Keratinocyte (primary cell): ENCODE results near the gene POMP. TPM values are rescaled to one million over a fixed set of nuclear protein-coding genes. Genes with fewer than 3 reads are reported as not detected.

Experiments used
- DNase-seq: peaks from one replicate; pipeline ENCODE4 v3.0.0-alpha.2; 2011; ENCODE audit warnings: low read depth, missing footprints, low spot score
- FAIRE-seq: peaks from 2 replicates; lab custom pipeline; 2011; peaks lifted over from hg19 to GRCh38; lab: Jason Lieb, UNC
- H2AFZ ChIP-seq: 2 replicates; pipeline ENCODE4 v1.6.0; 2012; ENCODE audit warnings: low read length, control low read depth, inconsistent platforms; ENCODE audit not compliant: control insufficient read depth
- H3K27ac ChIP-seq: 2 replicates; pipeline ENCODE4 v1.5.1; 2011; ENCODE audit warnings: low read length; ENCODE audit not compliant: control insufficient read depth, insufficient read depth
- H3K27me3 ChIP-seq: 3 replicates; pipeline ENCODE4 v1.6.0; 2011; ENCODE audit warnings: low read length; ENCODE audit not compliant: control insufficient read depth, insufficient read depth; ENCODE audit errors: extremely low read depth
- H3K36me3 ChIP-seq, 2 experiments: 2 replicates in 1 of 2; 3 replicates in 1 of 2; pipeline ENCODE4 v1.5.1; 2011; ENCODE audit warnings: low read length in 2 of 2, mild to moderate bottlenecking in 1 of 2; ENCODE audit not compliant: control insufficient read depth in 2 of 2, insufficient read depth in 2 of 2; ENCODE audit errors: extremely low read depth in 1 of 2
- H3K4me1 ChIP-seq: 3 replicates; pipeline ENCODE4 v1.5.1; 2011; ENCODE audit warnings: low read length; ENCODE audit not compliant: control insufficient read depth, insufficient read depth; ENCODE audit errors: extremely low read depth
- H3K4me2 ChIP-seq: 3 replicates; pipeline ENCODE4 v1.6.0; 2011; ENCODE audit warnings: low read depth, low read length; ENCODE audit not compliant: control insufficient read depth, insufficient read depth; ENCODE audit errors: extremely low read depth
- H3K4me3 ChIP-seq, 3 experiments: fragments of 200-600 bp in 1 of 3; sonication (generic) in 1 of 3; 2 replicates in 2 of 3; 3 replicates in 1 of 3; pipeline ENCODE4 v1.5.1; 2011 to 2016; ENCODE audit warnings: low read length in 3 of 3, mild to moderate bottlenecking in 3 of 3, control low read depth in 2 of 3, inconsistent platforms in 1 of 3, low read depth in 1 of 3, mixed read lengths in 1 of 3, mixed run types in 1 of 3, moderate library complexity in 1 of 3; ENCODE audit not compliant: control insufficient read depth in 2 of 3, insufficient read depth in 2 of 3; ENCODE audit errors: extremely low read depth in 1 of 3
- H3K79me2 ChIP-seq: 2 replicates; pipeline ENCODE4 v1.6.0; 2012; ENCODE audit warnings: low read length; ENCODE audit not compliant: control insufficient read depth, insufficient read depth
- H3K9ac ChIP-seq: 3 replicates; pipeline ENCODE4 v1.6.0; 2011; ENCODE audit warnings: low read length; ENCODE audit not compliant: control insufficient read depth, insufficient read depth; ENCODE audit errors: extremely low read depth
- H3K9me1 ChIP-seq: 3 replicates; pipeline ENCODE4 v1.6.0; 2011; ENCODE audit warnings: low read length; ENCODE audit not compliant: control insufficient read depth, insufficient read depth; ENCODE audit errors: extremely low read depth
- H3K9me3 ChIP-seq: 2 replicates; pipeline ENCODE4 v1.5.1; 2012; ENCODE audit warnings: low read depth, low read length; ENCODE audit not compliant: control insufficient read depth
- H4K20me1 ChIP-seq: 3 replicates; pipeline ENCODE4 v1.6.0; 2011; ENCODE audit warnings: low read length; ENCODE audit not compliant: control insufficient read depth, insufficient read depth; ENCODE audit errors: extremely low read depth
- EZH2 ChIP-seq: IDR thresholded peaks from one replicate; pipeline ENCODE4 v1.6.1; 2012; ENCODE audit warnings: inconsistent platforms, mild to moderate bottlenecking, low read length, moderate library complexity
- dilution Hi-C: fragments of 300-500 bp; cut with MboI; formaldehyde crosslinking; loops from one replicate; pipeline ENCODE4 v1.7.0; 2020; ENCODE audit warnings: low sequenced_read_pairs; ENCODE audit not compliant: extremely low pct_ligation_motif_present
- polyA plus RNA-seq, 5 experiments: library from polyadenylated mRNA; depleted of rRNA in 3 of 5; stranded (reverse) in 3 of 5; stranded (forward) in 1 of 5; unstranded in 1 of 5; fragments of >200 nt; gene quantifications; 1 replicate in 1 of 5; 2 replicates in 3 of 5; 3 replicates in 1 of 5; pipeline versions ENCODE4 v1.2.1 to v1.2.3, GENCODE V29; 2011 to 2012; ENCODE audit warnings: missing spikeins in 2 of 5, low read depth in 1 of 5, low replicate concordance in 1 of 5
- TF ChIP-seq, protein P1 (sequence below), 3 experiments: IDR thresholded peaks in 1 of 3; conservative IDR thresholded peaks in 1 of 3; optimal IDR thresholded peaks in 1 of 3; 2 replicates in 2 of 3; 3 replicates in 1 of 3; pipeline versions ENCODE3 to v1.5.1; 2011; ENCODE audit warnings: low read length in 3 of 3, mild to moderate bottlenecking in 3 of 3, moderate library complexity in 2 of 3, control low read depth in 1 of 3, inconsistent platforms in 1 of 3; ENCODE audit not compliant: insufficient read depth in 2 of 3; ENCODE audit errors: extremely low read depth in 1 of 3

The POMP gene
- polyA plus RNA-seq, 1 donor (not counting 4 experiments of a cell fraction or from before 2014, with no cell fraction given), result 136 TPM

DNA sequence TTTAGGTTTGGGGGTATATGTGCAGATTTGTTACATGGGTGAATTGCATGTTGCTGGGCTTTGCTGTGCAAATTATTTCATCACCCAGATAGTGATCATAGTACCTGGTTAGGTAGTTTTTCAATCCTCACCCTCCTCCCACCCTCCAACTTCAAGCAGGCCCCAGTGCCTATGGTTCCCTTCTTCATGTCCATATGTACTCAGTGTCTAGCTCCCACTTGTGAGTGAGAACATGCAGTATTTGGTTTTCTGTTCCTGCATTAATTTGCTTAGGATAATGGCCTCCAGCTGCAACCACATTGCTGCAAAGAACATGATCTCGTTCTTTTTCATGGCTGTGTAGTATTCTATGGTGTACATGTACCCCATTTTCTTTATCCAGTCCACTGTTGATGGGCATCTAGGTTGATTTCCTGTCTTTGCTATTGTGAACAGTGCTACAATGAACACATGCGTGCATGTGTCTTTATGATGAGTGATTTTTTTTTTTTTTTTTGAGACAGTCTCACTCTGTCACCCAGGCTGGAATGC is 42.9 kb upstream of the POMP start:
- Histone ChIP-seq H3K27me3 (no peaks in the 10 kb centered on the region), H3K4me2 (no peak overlapping the region), H3K36me3 (no peaks in the 10 kb centered on the region), H3K4me1 (no peaks in the 10 kb centered on the region), H3K79me2 (no peaks in the 10 kb centered on the region), H3K9me3 (no peaks in the 10 kb centered on the region), H3K27ac (no peak overlapping the region), H3K9ac (no peak overlapping the region), H3K4me3 (no peak overlapping the region), H4K20me1 (no peaks in the 10 kb centered on the region), H2AFZ (no peak overlapping the region), H3K9me1 (no peaks in the 10 kb centered on the region)
- DNase-seq, result no peak
- no peak for FAIRE-seq
- TF ChIP-seq, protein P1, sequence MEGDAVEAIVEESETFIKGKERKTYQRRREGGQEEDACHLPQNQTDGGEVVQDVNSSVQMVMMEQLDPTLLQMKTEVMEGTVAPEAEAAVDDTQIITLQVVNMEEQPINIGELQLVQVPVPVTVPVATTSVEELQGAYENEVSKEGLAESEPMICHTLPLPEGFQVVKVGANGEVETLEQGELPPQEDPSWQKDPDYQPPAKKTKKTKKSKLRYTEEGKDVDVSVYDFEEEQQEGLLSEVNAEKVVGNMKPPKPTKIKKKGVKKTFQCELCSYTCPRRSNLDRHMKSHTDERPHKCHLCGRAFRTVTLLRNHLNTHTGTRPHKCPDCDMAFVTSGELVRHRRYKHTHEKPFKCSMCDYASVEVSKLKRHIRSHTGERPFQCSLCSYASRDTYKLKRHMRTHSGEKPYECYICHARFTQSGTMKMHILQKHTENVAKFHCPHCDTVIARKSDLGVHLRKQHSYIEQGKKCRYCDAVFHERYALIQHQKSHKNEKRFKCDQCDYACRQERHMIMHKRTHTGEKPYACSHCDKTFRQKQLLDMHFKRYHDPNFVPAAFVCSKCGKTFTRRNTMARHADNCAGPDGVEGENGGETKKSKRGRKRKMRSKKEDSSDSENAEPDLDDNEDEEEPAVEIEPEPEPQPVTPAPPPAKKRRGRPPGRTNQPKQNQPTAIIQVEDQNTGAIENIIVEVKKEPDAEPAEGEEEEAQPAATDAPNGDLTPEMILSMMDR (optimal IDR thresholded peaks at IDR 0.05 in 1 of 3, IDR thresholded peaks at IDR 0.05 in 1 of 3, conservative IDR thresholded peaks at IDR 0.05 in 1 of 3; ENCODE audit: extremely low read depth in 1 of 3, insufficient read depth in 2 of 3, low read length in 3 of 3), result no peak
- TF ChIP-seq EZH2, result no peak
- dilution Hi-C loops, result no loop called here

DNA sequence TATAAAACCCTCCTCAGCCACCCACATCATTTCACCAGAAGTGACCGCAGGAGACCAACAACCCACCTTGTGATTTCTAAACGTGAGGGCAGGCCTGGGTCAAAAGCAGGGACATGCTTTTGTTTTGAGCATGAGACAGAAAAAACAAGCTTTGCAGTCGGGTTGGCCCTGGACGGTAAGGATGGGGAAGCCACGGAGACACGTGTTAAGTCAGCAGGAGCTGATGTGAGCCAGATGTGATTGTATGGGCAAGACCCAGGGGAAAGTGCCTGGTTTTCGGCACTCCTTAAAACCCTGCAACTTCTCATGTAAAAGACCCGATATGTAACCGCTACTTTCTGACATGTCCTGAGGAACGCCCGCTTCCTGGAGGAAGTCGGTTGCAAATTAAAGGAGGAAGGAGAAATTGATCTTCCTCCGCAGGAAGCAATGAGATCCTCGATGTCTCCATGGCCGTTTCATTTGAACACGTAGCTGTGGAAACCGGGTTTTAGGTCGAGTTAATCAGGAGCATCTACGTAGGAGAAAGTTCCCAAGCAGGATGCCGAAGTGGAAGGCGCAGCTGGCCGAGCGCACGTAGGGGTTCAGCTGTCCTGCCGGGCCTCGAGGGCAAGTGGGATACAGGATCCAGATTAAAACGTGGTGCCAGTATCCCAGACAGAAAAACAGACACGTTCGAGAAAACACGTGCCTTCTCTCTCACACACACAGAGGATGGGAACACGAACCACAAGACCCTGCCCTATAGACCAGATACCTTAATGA is 40.5 kb upstream of the POMP start:
- Histone ChIP-seq H3K9me3 (no peaks in the 10 kb centered on the region), H3K27me3 (no peaks in the 10 kb centered on the region), H3K4me2 (no peak overlapping the region), H4K20me1 (no peaks in the 10 kb centered on the region), H3K79me2 (no peaks in the 10 kb centered on the region), H3K4me3 (no peak overlapping the region), H3K36me3 (no peaks in the 10 kb centered on the region), H3K27ac (no peak overlapping the region), H3K9ac (no peak overlapping the region), H3K4me1 (no peaks in the 10 kb centered on the region), H3K9me1 (no peaks in the 10 kb centered on the region), H2AFZ (no peak overlapping the region)
- FAIRE-seq, result no peak
- dilution Hi-C loops, result no loop called here
- TF ChIP-seq EZH2, result no peak
- TF ChIP-seq, protein P1 (optimal IDR thresholded peaks at IDR 0.05 in 1 of 3, IDR thresholded peaks at IDR 0.05 in 1 of 3, conservative IDR thresholded peaks at IDR 0.05 in 1 of 3; ENCODE audit: extremely low read depth in 1 of 3, insufficient read depth in 2 of 3, low read length in 3 of 3), result no peak
- DNase-seq, result no peak
